Thoracic aorta (tissue), 2 donors: Measurements from ENCODE around the gene ADGRL3. TPM values are rescaled to one million over a fixed set of nuclear protein-coding genes. Genes with fewer than 3 reads are reported as not detected.

Experiments used
- ATAC-seq: fragments of 150-250 bp; one replicate; pipeline ENCODE4 v1.8.0; 2017; ENCODE audit warnings: low read depth; ENCODE audit not compliant: insufficient number of reproducible peaks, low FRiP score
- DNase-seq: peaks from one replicate; pipeline ENCODE4 v3.0.0-alpha.2; 2020; ENCODE audit warnings: low spot score
- H3K27ac ChIP-seq, 2 donors: fragments of 200-600 bp; sonication (generic); 1 replicate in 1 of 2; 2 replicates in 1 of 2; pipeline ENCODE4 v1.5.1; 2016; ENCODE audit warnings: mild to moderate bottlenecking in 2 of 2, moderate library complexity in 2 of 2
- H3K27me3 ChIP-seq: fragments of 200-600 bp; sonication (generic); replicated peaks from 2 replicates; pipeline ENCODE4 v1.6.0; 2016; ENCODE audit warnings: mild to moderate bottlenecking; ENCODE audit not compliant: insufficient read depth
- H3K36me3 ChIP-seq: fragments of 200-600 bp; sonication (generic); one replicate; pipeline ENCODE4 v1.5.1; 2016
- H3K4me1 ChIP-seq, 2 donors: fragments of 200-600 bp; sonication (generic); 1 replicate in 1 of 2; 2 replicates in 1 of 2; pipeline versions ENCODE4 v1.5.1 to v1.6.0; 2016; ENCODE audit warnings: low read depth in 2 of 2, mild to moderate bottlenecking in 1 of 2; ENCODE audit not compliant: control insufficient read depth in 1 of 2
- H3K4me3 ChIP-seq: fragments of 200-600 bp; sonication (generic); 2 replicates; pipeline ENCODE4 v1.5.1; 2016; ENCODE audit warnings: mild to moderate bottlenecking
- H3K9me3 ChIP-seq: fragments of 200-600 bp; sonication (generic); 2 replicates; pipeline ENCODE4 v1.5.1; 2016
- total RNA-seq, 2 donors: library from RNA; depleted of rRNA; stranded (reverse); fragments of >200 nt; gene quantifications; one replicate each; pipeline versions ENCODE4 v1.1.0 to v1.2.3, GENCODE V29; 2016
- TF ChIP-seq, protein P1 (sequence below): fragments of 200-600 bp; sonication (generic); IDR thresholded peaks from one replicate; pipeline ENCODE4 v1.5.1; 2019; ENCODE audit warnings: antibody characterized with exemption

The ADGRL3 gene
- total RNA-seq, 2 donors from 2014 or later = 17.5 to 18.1 TPM

DNA sequence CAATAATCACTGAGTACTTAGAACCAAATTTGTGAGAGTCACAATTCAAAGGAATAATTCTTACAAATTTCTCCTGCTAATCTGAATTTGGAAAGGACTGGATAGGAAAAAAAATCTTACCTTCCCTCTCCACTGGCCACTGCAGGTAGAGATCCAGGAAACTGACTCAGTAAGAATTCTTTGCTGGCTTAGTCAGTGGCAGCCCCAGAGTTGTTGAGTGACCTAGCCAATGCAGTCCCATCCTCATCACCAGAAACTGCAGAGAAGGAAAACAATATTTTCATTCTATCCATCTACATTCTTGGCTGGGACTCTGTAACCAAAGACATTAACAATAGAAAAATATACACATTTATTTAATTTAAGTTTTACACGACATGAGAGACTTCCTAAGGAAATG, 572.0 kb downstream of the ADGRL3 start:
- H3K4me3 ChIP-seq = no peak overlapping the region
- ATAC-seq (no peak), DNase-seq (no peak)
- no peak overlapping the region for H3K27ac ChIP-seq
- TF ChIP-seq, protein P1, sequence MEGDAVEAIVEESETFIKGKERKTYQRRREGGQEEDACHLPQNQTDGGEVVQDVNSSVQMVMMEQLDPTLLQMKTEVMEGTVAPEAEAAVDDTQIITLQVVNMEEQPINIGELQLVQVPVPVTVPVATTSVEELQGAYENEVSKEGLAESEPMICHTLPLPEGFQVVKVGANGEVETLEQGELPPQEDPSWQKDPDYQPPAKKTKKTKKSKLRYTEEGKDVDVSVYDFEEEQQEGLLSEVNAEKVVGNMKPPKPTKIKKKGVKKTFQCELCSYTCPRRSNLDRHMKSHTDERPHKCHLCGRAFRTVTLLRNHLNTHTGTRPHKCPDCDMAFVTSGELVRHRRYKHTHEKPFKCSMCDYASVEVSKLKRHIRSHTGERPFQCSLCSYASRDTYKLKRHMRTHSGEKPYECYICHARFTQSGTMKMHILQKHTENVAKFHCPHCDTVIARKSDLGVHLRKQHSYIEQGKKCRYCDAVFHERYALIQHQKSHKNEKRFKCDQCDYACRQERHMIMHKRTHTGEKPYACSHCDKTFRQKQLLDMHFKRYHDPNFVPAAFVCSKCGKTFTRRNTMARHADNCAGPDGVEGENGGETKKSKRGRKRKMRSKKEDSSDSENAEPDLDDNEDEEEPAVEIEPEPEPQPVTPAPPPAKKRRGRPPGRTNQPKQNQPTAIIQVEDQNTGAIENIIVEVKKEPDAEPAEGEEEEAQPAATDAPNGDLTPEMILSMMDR = no peak
- H3K9me3 ChIP-seq = no peaks in the 10 kb centered on the region
- no peaks in the 10 kb centered on the region for H3K27me3 ChIP-seq
- no peaks in the 10 kb centered on the region for H3K4me1 ChIP-seq
- no peaks in the 10 kb centered on the region for H3K36me3 ChIP-seq

- no peaks in the 10 kb centered on the region for H3K4me1 ChIP-seq
- TF ChIP-seq, protein P1 = no peak
- H3K36me3 ChIP-seq = no peaks in the 10 kb centered on the region
- H3K27me3 ChIP-seq = no peaks in the 10 kb centered on the region
- ATAC-seq (no peak), DNase-seq (no peak)
- H3K27ac ChIP-seq = no peak overlapping the region
- no peaks in the 10 kb centered on the region for H3K9me3 ChIP-seq
- H3K4me3 ChIP-seq = no peak overlapping the region
These were observed 573.6 kb downstream of the ADGRL3 start for GRCh38 chr4:61773655-61774245.

DNA sequence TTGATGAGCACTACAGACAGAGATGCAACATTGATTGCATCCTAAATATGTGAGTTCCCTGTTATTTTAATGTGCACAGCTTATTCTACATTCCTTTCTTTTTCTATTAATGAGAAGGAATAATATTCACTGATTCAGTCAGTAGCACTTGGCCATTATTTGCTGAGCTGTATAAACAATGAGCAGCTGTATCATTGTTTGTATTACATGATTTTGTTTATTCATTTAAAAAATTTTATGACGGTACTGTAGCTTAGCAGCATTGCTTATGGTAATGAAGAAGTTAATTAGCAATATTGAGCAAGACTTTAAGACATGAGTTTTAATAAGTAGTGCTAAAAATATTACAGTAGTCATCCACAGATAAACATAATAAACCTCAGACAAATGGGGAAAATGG, 582.0 kb downstream of the ADGRL3 start:
- Histone ChIP-seq H3K27me3 (no peaks in the 10 kb centered on the region), H3K36me3 (no peaks in the 10 kb centered on the region)

GRCh38 chr4:61783050-61783449, 582.9 kb downstream of the ADGRL3 start:
- no peak for DNase-seq
- Histone ChIP-seq H3K36me3 (no peaks in the 10 kb centered on the region), H3K27me3 (no peaks in the 10 kb centered on the region), H3K4me3 (no peak overlapping the region), H3K9me3 (no peaks in the 10 kb centered on the region), H3K4me1 (no peaks in the 10 kb centered on the region), H3K27ac (no peak overlapping the region)
- no peak for ATAC-seq
- TF ChIP-seq, protein P1 = no peak

More for the DNA sequence above, 582.0 kb downstream of the ADGRL3 start:
- Histone ChIP-seq H3K4me1 (no peaks in the 10 kb centered on the region), H3K27ac (no peak overlapping the region), H3K4me3 (no peak overlapping the region), H3K9me3 (no peaks in the 10 kb centered on the region)
- ATAC-seq (no peak), DNase-seq (no peak)
- TF ChIP-seq, protein P1 = no peak

DNA sequence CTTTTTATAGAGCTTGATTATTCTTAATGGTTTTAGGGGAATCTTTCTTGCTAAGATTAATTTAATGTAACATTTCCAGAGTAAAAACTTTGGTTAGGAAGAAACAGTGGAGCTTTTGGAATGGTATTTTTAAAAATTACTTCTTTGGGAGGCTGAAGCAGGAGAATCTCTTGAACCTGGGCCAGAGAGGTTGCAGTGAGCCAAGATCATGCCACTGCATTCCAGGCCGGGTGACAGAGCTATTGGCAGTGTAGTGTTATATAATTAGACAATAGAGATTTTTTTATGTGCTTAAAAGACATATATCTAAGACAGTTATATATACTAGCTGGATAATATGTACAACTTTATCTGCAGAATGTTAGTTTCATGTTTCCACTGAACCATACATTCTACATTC, 585.6 kb downstream of the ADGRL3 start:
- Histone ChIP-seq H3K4me1 (no peaks in the 10 kb centered on the region), H3K27ac (no peak overlapping the region), H3K4me3 (no peak overlapping the region), H3K9me3 (no peaks in the 10 kb centered on the region), H3K27me3 (no peaks in the 10 kb centered on the region), H3K36me3 (no peaks in the 10 kb centered on the region)
- ATAC-seq (no peak), DNase-seq (no peak)
- TF ChIP-seq, protein P1 = no peak
